Progenitor cell of endocrine pancreas (in vitro differentiated cells): ENCODE measurements around the gene RBKS. TPM values are rescaled to one million over a fixed set of nuclear protein-coding genes. Genes with fewer than 3 reads are reported as not detected.

Source experiments
- DNase-seq: peaks from one replicate; pipeline ENCODE4 v3.0.0; 2021; ENCODE audit warnings: low spot score; ENCODE audit not compliant: unreplicated experiment
- H3K27ac Mint-ChIP-seq: 2 replicates; pipeline ENCODE4 v1.8.0; 2021; ENCODE audit warnings: mild to moderate bottlenecking, moderate library complexity, mixed read lengths
- H3K27me3 Mint-ChIP-seq: 2 replicates; pipeline ENCODE4 v1.8.0; 2021; ENCODE audit warnings: mixed read lengths
- H3K36me3 Mint-ChIP-seq: 2 replicates; pipeline ENCODE4 v1.8.0; 2022; ENCODE audit warnings: mixed read lengths; ENCODE audit not compliant: insufficient read depth
- H3K4me1 Mint-ChIP-seq: 2 replicates; pipeline ENCODE4 v1.8.0; 2021; ENCODE audit warnings: low read depth, mixed read lengths
- H3K4me3 Mint-ChIP-seq: 2 replicates; pipeline ENCODE4 v1.8.0; 2021; ENCODE audit warnings: low read depth, mild to moderate bottlenecking, moderate library complexity, mixed read lengths
- H3K9me3 Mint-ChIP-seq: 2 replicates; pipeline ENCODE4 v1.8.0; 2021; ENCODE audit warnings: low read depth, mixed read lengths
- CTCF ChIP-seq: fragments of 200-600 bp; sonication (generic); IDR thresholded peaks from one replicate; pipeline ENCODE4 v1.5.0; 2021; ENCODE audit warnings: antibody characterized with exemption, mild to moderate bottlenecking; ENCODE audit not compliant: unreplicated experiment
- total RNA-seq: library from RNA; stranded (reverse); gene quantifications from 2 replicates; pipeline ENCODE4 v1.2.1, GENCODE V29; 2021

RBKS gene
- total RNA-seq, 1 donor from 2014 or later = 5.4 TPM

DNA sequence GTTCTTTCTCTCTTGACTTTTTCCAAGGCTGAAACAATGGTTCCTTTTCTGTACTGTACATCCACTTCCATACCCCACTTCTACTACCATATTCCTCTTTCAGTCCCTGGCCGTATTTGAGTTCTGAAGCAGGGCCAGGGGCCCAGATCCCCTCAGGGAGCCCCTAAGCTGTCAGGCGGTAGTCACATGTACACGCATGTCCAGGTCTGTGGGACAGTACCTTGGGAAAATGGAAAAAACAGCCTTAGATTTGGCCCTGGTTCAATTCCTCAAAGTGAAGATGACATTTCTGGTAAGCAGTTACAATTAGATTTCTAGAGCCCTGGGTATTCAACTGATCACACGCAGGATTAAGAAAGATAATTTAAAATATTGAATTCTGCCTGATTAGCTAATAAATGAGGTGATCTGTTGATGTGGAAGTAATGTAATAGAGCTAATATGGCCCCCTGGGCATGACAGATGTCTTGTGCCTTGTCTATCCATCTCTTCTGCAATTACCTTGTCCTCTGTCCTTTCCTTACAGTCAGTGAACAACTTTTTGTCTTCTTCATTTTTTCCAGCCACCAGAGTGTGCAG is 74.2 kb downstream of the RBKS start:
- H3K4me1 Mint-ChIP-seq = no peaks in the 10 kb centered on the region
- no peak for DNase-seq
- H3K27ac Mint-ChIP-seq = no peak overlapping the region
- peaks cover 2% of the 10 kb centered on the region for H3K9me3 Mint-ChIP-seq
- no peaks in the 10 kb centered on the region for H3K27me3 Mint-ChIP-seq
- H3K36me3 Mint-ChIP-seq = peaks cover 3% of the 10 kb centered on the region
- no peak overlapping the region for H3K4me3 Mint-ChIP-seq
- TF ChIP-seq CTCF = no peak

DNA sequence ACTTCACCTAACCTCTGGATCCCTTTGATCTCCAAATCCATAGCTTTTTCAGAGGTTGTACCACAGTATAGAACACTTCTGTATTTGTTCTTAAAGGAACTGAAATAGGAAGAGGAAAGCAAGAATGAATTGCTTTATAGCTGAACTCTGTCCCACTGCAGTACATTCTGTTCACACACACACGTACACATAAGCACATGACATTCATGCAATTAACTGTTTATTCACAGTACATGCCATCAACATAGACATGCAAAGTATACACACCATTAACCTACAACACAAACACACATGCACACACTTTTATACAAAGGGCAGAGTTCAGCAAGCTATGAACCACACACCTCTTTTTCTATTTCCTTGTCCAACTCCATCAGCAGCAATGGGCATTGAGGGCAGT is 75.4 kb downstream of the RBKS start:
- Mint-ChIP-seq H3K27ac (no peak overlapping the region), H3K4me3 (no peak overlapping the region), H3K27me3 (no peaks in the 10 kb centered on the region), H3K4me1 (no peaks in the 10 kb centered on the region), H3K36me3 (peaks cover 1% of the 10 kb centered on the region), H3K9me3 (peaks cover 2% of the 10 kb centered on the region)
- DNase-seq = no peak
- no peak for TF ChIP-seq CTCF

- H3K9me3 Mint-ChIP-seq = no peaks in the 10 kb centered on the region
- no peak overlapping the region for H3K4me3 Mint-ChIP-seq
- no peak overlapping the region for H3K27ac Mint-ChIP-seq
- TF ChIP-seq CTCF = no peak
- H3K27me3 Mint-ChIP-seq = no peaks in the 10 kb centered on the region
- H3K4me1 Mint-ChIP-seq = peaks cover 4% of the 10 kb centered on the region
- no peaks in the 10 kb centered on the region for H3K36me3 Mint-ChIP-seq
- DNase-seq = no peak
Measured at GRCh38 chr2:27811768-27812167, 78.4 kb downstream of the RBKS start.

- no peaks in the 10 kb centered on the region for H3K9me3 Mint-ChIP-seq
- TF ChIP-seq CTCF = no peak
- H3K4me1 Mint-ChIP-seq = peaks cover 4% of the 10 kb centered on the region
Measured at GRCh38 chr2:27810455-27810854, 79.7 kb downstream of the RBKS start.

GRCh38 chr2:27809761-27810241 is 80.4 kb downstream of the RBKS start:
- DNase-seq = no peak
- Mint-ChIP-seq H3K4me3 (no peak overlapping the region), H3K9me3 (no peaks in the 10 kb centered on the region), H3K4me1 (peaks cover 4% of the 10 kb centered on the region), H3K36me3 (no peaks in the 10 kb centered on the region), H3K27ac (no peak overlapping the region), H3K27me3 (no peaks in the 10 kb centered on the region)
- TF ChIP-seq CTCF = no peak

More at GRCh38 chr2:27810455-27810854, 79.7 kb downstream of the RBKS start:
- H3K36me3 Mint-ChIP-seq = no peaks in the 10 kb centered on the region
- no peaks in the 10 kb centered on the region for H3K27me3 Mint-ChIP-seq
- no peak overlapping the region for H3K4me3 Mint-ChIP-seq
- DNase-seq = no peak
- H3K27ac Mint-ChIP-seq = no peak overlapping the region
